ENCODE data around the gene CNN2. TPM values are rescaled to one million over a fixed set of nuclear protein-coding genes. Genes with fewer than 3 reads are reported as not detected.

Gene CNN2
- total RNA-seq, 4 donors from 2014 or later: 69.9 to 122 (median 79.4) TPM

- no peaks in the 10 kb centered on the region for H3K27me3 ChIP-seq
- H3K27ac ChIP-seq: no peak overlapping the region
- WGBS, 2 donors: 37 to 53% methylated on average over 4 to 6 of the region's 11 CpGs
- no peak for DNase-seq (ENCODE audit: low spot score in 2 of 2)
- TF ChIP-seq CTCF (IDR thresholded peaks at IDR 0.05) (no peak), POLR2A (IDR thresholded peaks at IDR 0.05) (no peak), EP300 (IDR thresholded peaks at IDR 0.05) (no peak)
- H3K4me1 ChIP-seq: no peaks in the 10 kb centered on the region
- H3K36me3 ChIP-seq: peaks cover 0 to 7% (median 0%) of the 10 kb centered on the region in 3 donors
- H3K9me3 ChIP-seq: peaks cover 0 to 5% (median 0%) of the 10 kb centered on the region in 4 donors
- no peak overlapping the region for H3K4me3 ChIP-seq
These were observed 23.4 kb downstream of the CNN2 start for GRCh38 chr19:1049800-1050199.

GRCh38 chr19:1050989-1051788, 24.8 kb downstream of the CNN2 start:
- 80 to 83% methylated on average over 24 to 31 of the region's 31 CpGs for WGBS, 2 donors
- Histone ChIP-seq H3K27me3 (no peaks in the 10 kb centered on the region), H3K4me1 (no peaks in the 10 kb centered on the region), H3K27ac (no peak overlapping the region), H3K36me3 (peaks cover 0 to 19% (median 0%) of the 10 kb centered on the region in 3 donors), H3K4me3 (no peak overlapping the region), H3K9me3 (peaks cover 0 to 17% (median 2%) of the 10 kb centered on the region in 4 donors)
- no peak for DNase-seq (ENCODE audit: low spot score in 2 of 2)
- TF ChIP-seq EP300 (IDR thresholded peaks at IDR 0.05) (no peak), POLR2A (IDR thresholded peaks at IDR 0.05) (no peak), CTCF (IDR thresholded peaks at IDR 0.05) (no peak)

GRCh38 chr19:1051791-1052190, 25.4 kb downstream of the CNN2 start:
- no peak for DNase-seq (ENCODE audit: low spot score in 2 of 2)
- Histone ChIP-seq H3K27me3 (no peaks in the 10 kb centered on the region), H3K9me3 (peaks cover 0 to 23% (median 5%) of the 10 kb centered on the region in 4 donors), H3K27ac (no peak overlapping the region), H3K36me3 (peaks cover 0 to 25% (median 0%) of the 10 kb centered on the region in 3 donors), H3K4me3 (no peak overlapping the region), H3K4me1 (no peaks in the 10 kb centered on the region)
- TF ChIP-seq CTCF (IDR thresholded peaks at IDR 0.05): no peak
- no peak for TF ChIP-seq EP300 (IDR thresholded peaks at IDR 0.05)
- no peak for TF ChIP-seq POLR2A (IDR thresholded peaks at IDR 0.05)
- 89 to 96% methylated on average over 8 to 17 of the region's 17 CpGs for WGBS, 2 donors

- H3K27me3 ChIP-seq: no peaks in the 10 kb centered on the region
- H3K4me1 ChIP-seq: no peaks in the 10 kb centered on the region
- DNase-seq (ENCODE audit: low spot score in 2 of 2): no peak
- H3K9me3 ChIP-seq: peaks cover 0 to 30% (median 7%) of the 10 kb centered on the region in 4 donors
- no peak for TF ChIP-seq CTCF (IDR thresholded peaks at IDR 0.05)
- no peak for TF ChIP-seq EP300 (IDR thresholded peaks at IDR 0.05)
- TF ChIP-seq POLR2A (IDR thresholded peaks at IDR 0.05): no peak
- H3K36me3 ChIP-seq: peaks cover 0 to 32% (median 0%) of the 10 kb centered on the region in 3 donors
- 63 to 75% methylated on average over 2 of the region's 5 CpGs for WGBS, 2 donors
- no peak overlapping the region for H3K4me3 ChIP-seq
- H3K27ac ChIP-seq: no peak overlapping the region
These were observed 26.1 kb downstream of the CNN2 start for GRCh38 chr19:1052349-1052975.
